Testis (tissue), 3 donors: ENCODE data around the gene GBP6. TPM values are rescaled to one million over a fixed set of nuclear protein-coding genes. Genes with fewer than 3 reads are reported as not detected.
"Not testable (repeated sequence)": the region's sequence is repeated elsewhere in the genome, so short reads cannot be mapped to it uniquely, and the experiment has no call there.

Experiments used
- DNase-seq: peaks from one replicate; pipeline ENCODE4 v3.0.0-alpha.2; 2019
- H3K27ac ChIP-seq, 2 donors: fragments of 200-600 bp; sonication (generic); one replicate each; pipeline ENCODE4 v1.5.1; 2019
- H3K27me3 ChIP-seq: fragments of 200-600 bp; sonication (generic); one replicate; pipeline ENCODE4 v1.5.1; 2019
- H3K36me3 ChIP-seq: fragments of 200-600 bp; sonication (generic); one replicate; pipeline ENCODE4 v1.5.1; 2017; ENCODE audit warnings: low read depth; ENCODE audit errors: missing control alignments
- H3K4me1 ChIP-seq: fragments of 200-600 bp; sonication (generic); one replicate; pipeline ENCODE4 v1.5.1; 2019
- H3K4me3 ChIP-seq, 2 donors: fragments of 200-600 bp; sonication (generic); one replicate each; pipeline ENCODE4 v1.5.1; 2017 to 2019
- H3K9me3 ChIP-seq: fragments of 200-600 bp; sonication (generic); one replicate; pipeline ENCODE4 v1.5.1; 2017
- CTCF ChIP-seq, 3 experiments: fragments of 450-650 bp in 2 of 3; fragments of 200-600 bp in 1 of 3; sonication (generic) in 1 of 3; IDR thresholded peaks; one replicate each; pipeline ENCODE4 v1.5.1; 2016 to 2019; ENCODE audit warnings: antibody characterized with exemption in 3 of 3, mild to moderate bottlenecking in 2 of 3, moderate library complexity in 1 of 3
- POLR2A ChIP-seq: fragments of 450-650 bp; IDR thresholded peaks from one replicate; pipeline ENCODE4 v1.6.1; 2017; ENCODE audit warnings: antibody characterized with exemption, mild to moderate bottlenecking, moderate library complexity
- WGBS, 2 donors: methylation state at CpG; one replicate each; pipeline ENCODE4 v1.1.5; 2018; 5-methylcytosine and 5-hydroxymethylcytosine counted together
- intact Hi-C: fragments of 100-400 bp; cut with DNase I; formaldehyde crosslinking; loops from one replicate; pipeline ENCODE4 v1.15.1; 2023; ENCODE audit warnings: low total_unique reads
- polyA plus RNA-seq: library from polyadenylated mRNA; stranded (reverse); fragments of 350-450 nt; fragmentation: Illumina TruSeq; extraction: RNeasy Lipid Tissue Mini Kit (QIAGEN cat#74804); gene quantifications from one replicate; pipeline ENCODE4 v1.2.3, GENCODE V29; 2014; ENCODE audit warnings: low read depth, low replicate concordance; ENCODE audit not compliant: insufficient read depth
- total RNA-seq, 2 donors: library from RNA; depleted of rRNA; stranded (reverse); fragments of >200 nt; gene quantifications; one replicate each; pipeline ENCODE4 v1.2.3, GENCODE V29; 2016

The GBP6 gene
- total and polyA plus RNA-seq, 3 donors from 2014 or later, result 0.24 to 0.26 (median 0.25) TPM

- Histone ChIP-seq H3K36me3 (no peaks in the 10 kb centered on the region), H3K4me3 (no peak overlapping the region), H3K9me3 (no peaks in the 10 kb centered on the region), H3K27ac (no peak overlapping the region), H3K27me3 (no peaks in the 10 kb centered on the region), H3K4me1 (no peaks in the 10 kb centered on the region)
- DNase-seq, result no peak
- TF ChIP-seq POLR2A, result no peak
- TF ChIP-seq CTCF (IDR thresholded peaks at IDR 0.05), result no peak
- intact Hi-C loops, result no loop called here
These were observed 28.4 kb upstream of the GBP6 start for GRCh38 chr1:89335486-89335885.

DNA sequence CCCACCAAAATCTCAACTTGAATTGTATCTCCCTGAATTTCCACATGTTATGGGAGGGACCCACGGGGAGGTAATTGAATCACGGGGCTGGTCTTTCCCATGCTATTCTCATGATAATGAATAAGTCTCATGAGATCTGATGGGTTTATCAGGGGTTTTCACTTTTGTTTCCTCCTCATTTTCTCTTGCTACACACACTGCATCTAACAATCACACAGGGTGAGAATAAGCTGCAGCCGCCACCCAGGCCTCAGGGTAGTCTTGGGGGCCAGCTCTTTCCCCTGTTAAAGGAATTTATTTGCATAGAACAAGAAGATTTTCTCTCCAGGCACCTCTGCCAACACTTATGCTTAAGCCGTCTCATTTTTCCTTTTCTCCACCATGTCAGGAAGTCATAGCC lies 26.0 kb upstream of the GBP6 start:
- Histone ChIP-seq H3K36me3 (no peaks in the 10 kb centered on the region), H3K27ac (no peak overlapping the region), H3K27me3 (no peaks in the 10 kb centered on the region), H3K9me3 (no peaks in the 10 kb centered on the region), H3K4me1 (no peaks in the 10 kb centered on the region), H3K4me3 (no peak overlapping the region)
- 52 to 68% methylated on average over 4 of the region's 4 CpGs for WGBS, 2 donors
- no peak for TF ChIP-seq POLR2A
- TF ChIP-seq CTCF (IDR thresholded peaks at IDR 0.05), result no peak
- no peak for DNase-seq
- intact Hi-C loops, result no loop called here

GRCh38 chr1:89339039-89339438 lies 24.8 kb upstream of the GBP6 start:
- intact Hi-C loops, result no loop called here
- no peak overlapping the region for H3K27ac ChIP-seq
- no peaks in the 10 kb centered on the region for H3K27me3 ChIP-seq
- no peaks in the 10 kb centered on the region for H3K4me1 ChIP-seq
- H3K9me3 ChIP-seq, result no peaks in the 10 kb centered on the region
- WGBS, 2 donors, result 72 to 73% methylated on average over 4 of the region's 4 CpGs
- H3K4me3 ChIP-seq, result no peak overlapping the region
- H3K36me3 ChIP-seq, result no peaks in the 10 kb centered on the region
- TF ChIP-seq POLR2A, result no peak
- no peak for DNase-seq

DNA sequence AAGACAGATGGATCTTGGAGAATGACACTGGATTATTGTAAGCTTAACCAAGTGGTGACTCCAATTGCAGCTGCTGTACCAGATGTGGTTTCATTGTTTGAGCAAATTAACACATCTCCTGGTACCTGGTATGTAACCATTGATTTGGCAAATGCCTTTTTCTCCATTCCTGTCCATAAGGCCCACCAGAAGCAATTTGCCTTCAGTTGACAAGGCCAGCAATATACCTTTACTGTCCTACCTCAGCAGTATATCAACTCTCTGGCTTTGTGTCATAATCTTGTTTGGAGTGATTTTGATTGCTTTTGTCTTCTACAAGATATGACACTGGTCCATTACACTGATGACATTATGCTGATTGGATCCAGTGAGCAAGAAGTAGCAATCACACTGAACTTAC lies 18.4 kb upstream of the GBP6 start:
- H3K36me3 ChIP-seq, H3K27me3 ChIP-seq, H3K9me3 ChIP-seq, H3K4me1 ChIP-seq, intact Hi-C loops, H3K27ac ChIP-seq, DNase-seq, H3K4me3 ChIP-seq: not testable (repeated sequence)

GRCh38 chr1:89347296-89347695 lies 16.6 kb upstream of the GBP6 start:
- WGBS, 2 donors, result 36 to 88% methylated on average over 2 of the region's 2 CpGs
- intact Hi-C loops, result no loop called here

More at GRCh38 chr1:89347296-89347695, 16.6 kb upstream of the GBP6 start:
- TF ChIP-seq POLR2A (no peak), CTCF (IDR thresholded peaks at IDR 0.05) (no peak)
- Histone ChIP-seq H3K4me1 (no peaks in the 10 kb centered on the region), H3K27me3 (no peaks in the 10 kb centered on the region), H3K9me3 (no peaks in the 10 kb centered on the region), H3K36me3 (no peaks in the 10 kb centered on the region), H3K27ac (no peak overlapping the region), H3K4me3 (no peak overlapping the region)
- DNase-seq, result no peak
